NOMO-1 treated with dmso at 0.1 percent for 144 hours (cell line): Measurements from ENCODE around the gene STX1B.

Experiments
- DNase-seq: peaks from one replicate; lab custom pipeline; 2025; ENCODE audit not compliant: unreplicated experiment; lab: John Stamatoyannopoulos, UW

STX1B gene

DNA sequence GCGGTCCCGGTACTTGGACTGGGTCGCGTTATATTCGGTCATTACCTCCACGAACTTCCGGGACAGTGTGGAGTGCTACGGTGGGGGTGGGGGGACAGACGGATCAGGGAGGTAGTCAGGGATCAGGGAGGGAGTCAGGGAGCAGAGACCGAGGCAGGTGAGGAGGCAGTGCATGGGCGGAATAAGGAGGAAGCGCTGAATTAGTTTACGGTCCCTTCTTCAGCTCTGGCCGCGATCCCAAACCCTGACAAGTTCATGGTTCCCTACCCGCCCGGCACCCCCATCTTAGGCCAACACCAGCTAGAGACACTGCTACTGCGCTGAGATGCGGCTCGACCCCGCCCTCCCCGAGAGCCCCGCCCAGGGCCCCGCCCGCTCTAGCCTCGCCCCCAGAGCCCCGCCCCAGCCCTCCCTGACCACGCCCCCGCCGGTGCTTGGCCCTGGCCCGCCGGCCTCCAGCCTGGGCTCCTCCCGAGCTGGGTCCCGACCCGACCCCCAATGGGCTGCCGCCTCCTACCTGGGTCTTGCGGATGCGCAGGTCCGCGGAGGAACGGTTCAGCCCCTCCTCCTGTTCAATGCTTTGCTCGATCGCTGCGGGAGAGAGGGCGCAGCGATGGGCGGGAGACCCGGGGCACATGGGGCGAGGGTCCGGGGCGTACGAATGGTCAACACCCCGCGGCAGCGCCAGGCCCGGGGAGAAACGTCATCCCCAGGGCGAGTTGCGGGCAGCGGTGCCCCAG lies 13.3 kb downstream of the STX1B start:
- DNase-seq: peak; percentile 69

DNA sequence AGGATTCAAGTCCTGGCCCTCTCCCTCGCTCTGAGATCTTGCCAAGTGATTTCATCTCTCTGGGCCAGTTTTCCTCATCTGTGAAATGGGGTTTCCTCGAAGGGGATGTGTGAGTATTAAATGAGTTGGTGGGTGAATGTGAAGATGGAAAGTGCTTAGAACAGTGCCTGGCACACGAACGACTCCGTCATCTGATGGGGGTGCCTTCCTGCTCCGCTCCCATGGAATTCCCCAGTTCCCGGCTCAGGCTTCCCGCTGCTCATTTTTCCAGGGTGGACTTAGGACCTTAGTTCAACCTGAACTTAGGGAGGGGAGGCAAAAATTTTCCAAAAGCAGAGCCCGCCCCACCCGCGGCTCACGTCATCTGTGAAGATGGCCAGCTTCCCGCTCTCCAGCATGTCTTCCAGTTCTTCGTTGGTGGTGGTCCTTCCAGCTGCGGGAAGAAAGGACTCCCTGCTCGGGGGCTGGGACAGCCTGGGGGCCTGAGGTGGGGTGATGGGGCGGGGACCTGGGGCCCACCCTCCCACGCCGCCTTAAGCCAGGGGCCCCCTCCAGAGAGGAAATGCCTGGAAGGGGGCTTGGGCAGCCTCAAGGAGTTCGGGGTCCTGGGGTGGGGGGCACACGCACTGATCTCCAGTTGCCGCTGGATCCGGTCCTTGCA lies 14.0 kb downstream of the STX1B start:
- no peak for DNase-seq

DNA sequence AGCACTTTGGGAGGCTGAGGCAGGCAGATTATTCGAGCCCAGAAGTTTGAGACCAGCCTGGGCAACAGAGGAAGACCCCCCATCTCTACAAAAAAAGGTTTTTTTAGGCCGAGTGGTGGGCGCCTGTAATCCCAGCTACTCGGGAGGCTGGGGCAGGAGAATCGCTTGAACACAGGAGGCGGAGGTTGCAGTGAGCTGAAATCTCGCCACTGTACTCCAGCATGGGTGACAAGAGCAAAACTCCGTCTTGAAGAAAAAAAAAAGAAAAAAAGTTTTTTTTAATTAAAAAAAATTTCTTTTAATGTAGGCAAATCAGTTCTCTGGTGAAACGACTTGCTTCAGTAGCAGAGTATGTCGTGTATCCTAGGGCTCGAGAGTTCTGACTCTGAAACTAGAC lies 14.5 kb downstream of the STX1B start:
- no peak for DNase-seq

DNA sequence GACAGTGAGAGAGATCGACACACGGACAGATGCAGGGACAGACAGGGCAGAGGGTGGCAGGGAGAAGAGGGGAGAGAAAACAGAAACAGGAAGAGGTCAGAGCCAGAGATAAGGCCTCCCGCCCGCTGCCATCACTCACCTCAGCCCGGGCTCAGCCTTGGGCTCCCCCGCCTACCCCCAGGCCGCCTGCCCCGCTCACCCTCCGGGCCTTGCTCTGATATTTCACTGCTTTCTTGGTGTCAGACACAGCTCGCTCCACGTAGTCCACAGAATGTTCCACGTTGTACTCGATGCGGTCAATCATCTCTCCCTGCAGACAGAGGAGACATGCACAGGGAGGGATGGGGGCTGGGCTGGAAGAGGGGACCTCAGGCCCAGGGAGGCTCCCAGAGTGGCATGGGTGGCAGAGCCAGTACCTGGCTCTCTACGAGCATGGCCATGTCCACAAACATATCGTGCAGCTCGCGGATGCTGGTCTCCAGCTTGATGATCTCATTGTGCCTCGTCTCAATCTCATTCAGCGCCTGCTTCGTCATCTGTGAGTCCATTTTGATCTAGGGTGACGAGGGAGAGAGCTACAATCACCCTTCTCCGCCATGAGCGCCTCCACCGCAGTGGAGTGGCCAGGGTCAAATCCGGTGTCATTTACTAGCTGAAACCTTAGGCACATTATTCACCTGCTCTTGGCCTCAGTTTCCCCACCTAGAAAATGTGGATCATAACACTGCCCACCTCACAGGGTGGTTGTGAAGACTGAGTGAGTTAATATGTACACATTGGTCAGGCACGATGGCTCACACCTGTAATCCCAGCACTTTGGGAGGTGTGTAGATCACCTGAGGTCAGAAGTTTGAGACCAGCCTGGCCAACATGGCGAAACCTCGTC lies 17.3 kb downstream of the STX1B start:
- DNase-seq: peak; percentile 67

DNA sequence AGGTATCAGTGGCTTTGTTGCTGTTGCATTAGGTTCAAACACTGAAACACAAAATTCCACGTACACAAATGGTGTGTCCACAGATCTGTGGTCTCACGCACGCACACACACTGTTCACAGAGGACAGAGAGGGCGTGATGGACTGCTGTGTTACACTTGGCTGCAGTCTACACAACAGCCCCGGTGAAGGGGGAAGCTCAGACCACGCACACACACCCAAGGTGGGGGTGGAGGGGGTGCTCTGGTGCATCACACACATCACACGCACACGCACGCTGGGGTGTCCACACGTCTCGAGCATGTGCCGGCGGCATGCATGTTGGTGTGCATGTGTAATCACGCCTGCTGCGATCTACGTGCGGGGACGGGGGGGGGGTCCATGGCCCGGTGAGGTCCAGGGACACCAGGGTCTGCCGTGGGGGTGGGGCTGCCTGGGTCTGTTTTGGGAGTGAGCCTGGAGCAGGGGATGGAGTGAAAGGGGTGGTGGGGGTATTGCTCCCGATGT lies 18.1 kb downstream of the STX1B start:
- DNase-seq: no peak

DNA sequence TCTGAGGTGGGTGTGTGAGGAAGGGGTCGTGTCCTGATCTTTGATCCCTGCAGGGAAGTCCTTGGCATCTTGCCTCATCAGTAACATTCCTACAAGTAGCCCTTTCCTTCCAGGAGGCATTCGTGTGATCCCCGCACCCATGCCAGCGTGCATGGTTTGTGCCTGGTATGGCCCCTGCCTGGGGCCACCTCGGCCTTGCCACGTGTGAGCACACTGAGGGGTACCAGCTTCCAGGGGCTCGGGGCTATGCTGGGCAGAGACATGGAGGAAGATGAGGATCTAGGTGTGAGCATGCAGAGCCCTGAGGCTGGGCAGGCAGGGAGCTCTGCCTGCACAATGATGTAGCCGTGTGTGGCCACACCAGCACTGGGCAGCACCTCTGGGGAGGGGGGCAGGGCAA lies 19.4 kb downstream of the STX1B start:
- DNase-seq: no peak

DNA sequence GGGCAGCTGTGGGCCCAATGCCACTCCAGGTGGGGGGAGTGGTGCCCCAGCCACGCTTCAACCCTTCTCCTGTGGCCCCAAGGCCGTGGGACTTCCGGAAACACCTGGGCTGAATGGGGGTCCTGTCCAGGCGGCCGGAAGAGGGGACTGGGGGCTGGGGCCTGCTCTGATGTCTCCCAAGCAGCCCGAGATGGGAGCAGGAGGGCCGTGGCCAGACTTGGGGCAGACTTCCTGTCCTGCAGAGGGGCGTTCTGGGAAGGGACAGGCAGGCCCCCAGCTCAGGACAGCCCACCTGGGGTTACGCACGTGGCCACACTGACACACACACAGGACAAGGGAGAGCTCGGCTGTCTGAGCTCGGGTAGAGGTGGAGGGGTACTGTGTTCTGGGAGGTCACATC lies 20.3 kb downstream of the STX1B start:
- DNase-seq: no peak

DNA sequence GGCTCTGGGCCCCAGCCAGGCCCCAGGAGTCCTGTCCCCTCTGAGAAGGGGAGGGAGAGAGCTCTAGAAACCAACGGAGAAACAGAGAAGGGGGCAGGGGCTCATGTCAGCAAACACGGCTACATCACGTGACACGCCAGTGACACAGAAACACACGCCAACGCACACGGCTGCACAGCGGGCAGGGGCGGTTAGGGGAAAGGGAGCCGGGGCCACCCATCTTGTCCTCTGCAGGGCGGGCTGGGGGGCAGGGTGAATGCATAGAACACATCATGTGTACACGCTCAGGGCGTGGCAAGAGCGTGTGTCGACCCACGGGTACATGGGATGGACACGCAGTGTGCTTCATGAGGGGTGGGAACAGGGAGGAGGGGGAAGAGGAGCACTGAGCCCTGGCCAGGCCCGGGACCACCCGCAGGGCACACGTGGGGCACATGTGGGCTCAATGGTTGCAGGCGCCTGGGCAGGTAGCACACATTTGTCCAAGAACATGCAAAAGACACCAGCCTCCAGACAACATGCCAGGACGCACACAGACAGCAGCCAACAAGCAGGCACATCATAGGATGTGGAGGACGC lies 20.9 kb downstream of the STX1B start:
- no peak for DNase-seq

DNA sequence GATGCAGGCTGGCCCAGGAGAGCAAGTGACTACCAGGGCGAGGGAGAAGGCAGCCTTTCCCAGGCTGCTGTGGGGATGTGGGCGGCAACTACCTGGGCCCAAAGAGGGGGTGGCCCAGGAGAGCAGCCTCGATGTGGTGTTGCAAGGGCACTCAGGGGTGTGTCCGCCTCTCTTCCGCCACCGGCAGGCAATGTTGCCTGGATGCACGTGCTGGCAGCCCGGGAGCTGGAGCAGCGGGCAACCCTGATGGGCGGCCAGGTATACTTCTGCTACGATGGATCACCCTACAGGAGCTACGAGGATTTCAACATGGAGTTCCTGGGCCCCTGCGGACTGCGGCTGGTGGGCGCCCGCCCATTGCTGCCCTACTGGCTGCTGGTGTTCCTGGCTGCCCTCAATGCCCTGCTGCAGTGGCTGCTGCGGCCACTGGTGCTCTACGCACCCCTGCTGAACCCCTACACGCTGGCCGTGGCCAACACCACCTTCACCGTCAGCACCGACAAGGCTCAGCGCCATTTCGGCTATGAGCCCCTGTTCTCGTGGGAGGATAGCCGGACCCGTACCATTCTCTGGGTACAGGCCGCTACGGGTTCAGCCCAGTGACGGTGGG lies 22.8 kb downstream of the STX1B start:
- no peak for DNase-seq

DNA sequence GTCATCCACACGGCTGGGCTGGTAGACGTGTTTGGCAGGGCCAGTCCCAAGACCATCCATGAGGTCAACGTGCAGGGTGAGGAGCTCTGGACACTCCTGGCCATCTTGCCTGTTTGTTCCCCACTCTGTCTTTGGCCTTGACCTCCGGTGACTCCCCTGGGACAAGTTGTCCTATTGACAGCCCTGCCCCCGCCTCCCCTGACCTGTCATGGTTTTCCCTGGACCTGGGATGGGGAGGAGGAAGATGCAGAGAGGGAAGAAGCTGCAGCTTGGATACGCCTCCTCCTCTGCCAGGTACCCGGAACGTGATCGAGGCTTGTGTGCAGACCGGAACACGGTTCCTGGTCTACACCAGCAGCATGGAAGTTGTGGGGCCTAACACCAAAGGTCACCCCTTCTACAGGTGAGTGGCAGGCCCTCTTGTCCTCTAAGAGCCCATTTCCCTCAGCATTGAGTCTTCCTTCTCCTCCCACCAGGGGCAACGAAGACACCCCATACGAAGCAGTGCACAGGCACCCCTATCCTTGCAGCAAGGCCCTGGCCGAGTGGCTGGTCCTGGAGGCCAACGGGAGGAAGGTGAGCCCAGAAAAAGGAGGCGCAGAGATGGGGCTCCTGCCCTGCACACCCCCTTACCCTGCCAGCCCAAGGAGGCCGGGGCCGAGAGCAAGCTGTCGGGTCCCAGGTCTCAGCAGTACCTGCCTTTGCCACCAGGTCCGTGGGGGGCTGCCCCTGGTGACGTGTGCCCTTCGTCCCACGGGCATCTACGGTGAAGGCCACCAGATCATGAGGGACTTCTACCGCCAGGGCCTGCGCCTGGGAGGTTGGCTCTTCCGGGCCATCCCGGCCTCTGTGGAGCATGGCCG lies 24.1 kb downstream of the STX1B start:
- DNase-seq: no peak

DNA sequence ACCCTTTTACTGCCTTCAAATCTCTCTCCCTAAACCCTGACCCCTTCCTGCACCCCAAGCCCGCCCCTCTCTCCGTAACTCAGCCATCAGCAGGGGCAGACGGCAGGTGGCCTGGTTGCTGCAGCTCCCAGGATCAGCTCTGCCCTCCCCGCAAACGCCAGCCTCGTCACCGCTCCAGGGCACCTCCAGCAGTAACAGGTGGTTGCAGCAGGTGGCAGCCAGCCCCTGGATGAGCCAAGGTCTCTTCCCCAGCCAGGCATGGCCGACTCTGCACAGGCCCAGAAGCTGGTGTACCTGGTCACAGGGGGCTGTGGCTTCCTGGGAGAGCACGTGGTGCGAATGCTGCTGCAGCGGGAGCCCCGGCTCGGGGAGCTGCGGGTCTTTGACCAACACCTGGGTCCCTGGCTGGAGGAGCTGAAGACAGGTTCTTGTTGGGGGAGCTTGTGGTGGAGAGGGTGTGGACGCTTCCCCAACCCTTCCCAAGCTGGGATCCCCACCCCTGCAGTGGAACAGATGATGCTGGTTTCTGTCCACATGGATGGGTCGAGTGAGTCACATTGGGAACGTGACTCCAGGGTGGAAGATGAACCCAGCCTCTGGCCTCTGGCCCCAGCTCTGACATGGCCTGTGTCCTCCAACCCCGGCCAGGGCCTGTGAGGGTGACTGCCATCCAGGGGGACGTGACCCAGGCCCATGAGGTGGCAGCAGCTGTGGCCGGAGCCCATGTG lies 24.9 kb downstream of the STX1B start:
- no peak for DNase-seq

DNA sequence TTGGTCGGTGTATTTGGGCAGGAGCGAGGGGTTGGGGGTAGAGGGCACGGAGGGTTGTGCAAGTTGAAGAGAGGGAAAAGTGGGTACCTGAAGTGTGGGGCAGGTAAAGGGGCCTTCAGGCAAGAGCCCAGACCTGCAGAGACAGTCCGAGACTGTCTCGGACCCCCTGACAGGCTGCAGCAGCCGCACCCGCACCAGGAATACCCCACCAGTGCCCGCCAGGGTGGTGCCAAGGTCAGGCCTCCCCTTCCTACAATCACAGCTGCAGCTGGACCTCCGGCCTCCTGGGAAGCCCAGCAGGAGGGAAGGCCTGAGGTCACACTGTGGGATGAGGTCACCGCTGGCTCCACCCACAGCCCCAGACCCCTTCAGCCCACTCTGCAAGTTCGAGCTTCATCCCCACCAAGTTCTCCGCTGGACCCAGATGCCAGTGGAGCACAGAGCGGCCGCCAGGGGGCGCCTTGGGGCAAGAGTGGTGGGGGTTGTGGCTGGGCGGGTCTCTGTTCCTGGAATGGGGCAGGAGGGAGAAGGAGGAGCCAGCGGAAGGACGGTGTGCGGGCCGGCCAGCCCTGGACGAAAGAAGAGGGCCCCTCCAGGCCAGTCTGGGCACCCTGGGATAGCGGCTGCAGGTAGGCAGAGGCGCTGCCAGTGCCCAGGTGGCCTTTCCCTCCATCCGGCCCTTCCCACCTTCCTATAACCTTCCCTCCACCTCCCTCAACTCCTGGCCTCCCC lies 25.6 kb downstream of the STX1B start, which contains the start of gene HSD3B7:
TSS of gene HSD3B7 (plus strand) at position 539 of the 732 bp plus-strand sequence. CDS start 452 bp downstream, outside the sequence.
- DNase-seq: peak; percentile 49

DNA sequence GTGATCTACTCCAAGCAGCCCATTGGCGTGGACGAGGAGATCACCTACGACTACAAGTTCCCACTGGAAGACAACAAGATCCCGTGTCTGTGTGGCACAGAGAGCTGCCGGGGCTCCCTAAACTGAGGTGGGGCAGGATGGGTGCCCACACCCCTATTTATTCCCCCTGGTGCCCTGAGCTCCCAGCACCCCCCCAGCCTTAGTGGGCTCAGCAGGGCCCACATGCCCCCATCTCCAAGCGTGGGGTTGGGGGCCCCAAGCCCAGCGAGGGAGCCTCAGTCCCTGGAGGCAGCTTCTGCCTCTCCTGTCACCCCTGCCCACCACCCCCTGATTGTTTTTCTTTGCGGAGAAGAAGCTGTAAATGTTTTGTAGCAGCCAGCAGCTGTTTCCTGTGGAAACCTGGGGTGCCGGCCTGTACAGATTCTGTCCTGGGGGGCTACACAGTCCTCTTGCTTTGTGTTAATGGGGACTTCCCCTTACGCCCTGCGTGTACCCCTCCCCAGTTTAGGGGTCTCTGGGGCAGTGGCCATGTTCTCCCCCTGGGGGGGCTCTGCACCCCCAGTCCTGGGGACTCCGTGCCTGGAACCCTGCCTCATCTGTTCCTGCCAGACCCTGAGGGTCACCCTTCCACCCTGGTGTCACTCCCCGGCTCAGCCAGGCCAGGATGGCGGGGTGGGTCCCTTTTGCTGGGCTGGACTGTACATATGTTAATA lies 26.4 kb downstream of the STX1B start:
- no peak for DNase-seq

DNA sequence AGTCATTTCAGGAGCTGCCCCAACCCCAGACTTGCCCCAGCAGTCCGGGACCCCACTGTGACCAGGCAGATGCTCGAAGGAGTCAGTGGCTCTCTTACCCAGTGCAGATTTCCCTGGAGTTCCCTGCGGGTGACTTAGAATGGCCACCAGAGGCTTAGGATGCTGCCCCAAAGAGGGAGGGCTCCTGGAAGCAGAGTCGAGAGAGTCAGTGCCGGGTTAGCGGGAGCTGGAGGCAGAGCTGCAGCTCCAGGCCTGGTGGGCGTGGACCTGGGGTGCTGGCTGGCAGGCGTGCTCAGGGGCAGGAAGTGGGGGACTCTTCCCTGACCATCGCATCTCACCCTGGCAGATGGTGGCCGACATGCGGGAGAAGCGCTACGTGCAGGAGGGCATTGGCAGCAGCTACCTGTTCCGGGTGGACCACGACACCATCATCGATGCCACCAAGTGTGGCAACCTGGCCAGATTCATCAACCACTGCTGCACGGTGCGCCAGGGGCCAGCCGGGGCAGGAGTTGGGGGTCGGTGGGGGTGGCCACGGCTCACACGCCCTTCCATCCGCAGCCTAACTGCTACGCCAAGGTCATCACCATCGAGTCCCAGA lies 27.0 kb downstream of the STX1B start:
- no peak for DNase-seq

DNA sequence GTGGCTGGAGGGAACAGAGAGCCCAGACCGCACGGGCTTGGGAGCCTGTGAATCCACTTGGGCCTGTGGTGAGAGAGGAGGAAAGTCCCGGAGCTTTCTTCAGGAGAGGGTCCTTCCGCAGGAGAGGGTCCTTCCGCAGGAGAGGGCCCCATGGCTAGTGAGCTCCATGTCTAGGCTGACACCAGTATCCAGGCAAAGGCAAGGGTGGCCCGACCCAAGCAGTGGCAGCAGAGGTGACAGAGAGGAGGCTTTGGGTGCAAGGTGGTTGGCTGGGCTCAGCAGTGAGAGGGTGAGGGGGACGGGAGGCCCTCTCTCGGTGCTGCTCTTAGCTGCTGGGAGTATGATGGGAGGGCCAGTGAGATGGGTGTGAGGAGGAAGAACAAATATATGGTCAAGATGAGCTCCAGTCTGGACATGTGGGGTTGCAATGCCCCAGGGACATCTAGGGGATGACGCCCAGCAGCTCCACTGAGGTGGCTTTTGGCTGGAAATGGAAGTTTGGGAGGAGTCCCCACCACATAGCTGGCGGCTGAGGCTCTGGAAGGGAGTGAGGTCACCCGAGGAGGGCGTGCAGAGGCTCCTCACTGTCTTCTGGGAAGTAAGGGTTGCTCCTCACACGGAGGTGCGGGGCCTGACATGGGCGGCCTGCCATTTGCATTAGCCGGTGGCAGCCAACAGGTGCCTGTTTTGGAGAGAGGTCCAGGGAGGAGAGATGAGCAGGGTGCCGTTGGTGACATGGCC lies 27.7 kb downstream of the STX1B start:
- DNase-seq: no peak

DNA sequence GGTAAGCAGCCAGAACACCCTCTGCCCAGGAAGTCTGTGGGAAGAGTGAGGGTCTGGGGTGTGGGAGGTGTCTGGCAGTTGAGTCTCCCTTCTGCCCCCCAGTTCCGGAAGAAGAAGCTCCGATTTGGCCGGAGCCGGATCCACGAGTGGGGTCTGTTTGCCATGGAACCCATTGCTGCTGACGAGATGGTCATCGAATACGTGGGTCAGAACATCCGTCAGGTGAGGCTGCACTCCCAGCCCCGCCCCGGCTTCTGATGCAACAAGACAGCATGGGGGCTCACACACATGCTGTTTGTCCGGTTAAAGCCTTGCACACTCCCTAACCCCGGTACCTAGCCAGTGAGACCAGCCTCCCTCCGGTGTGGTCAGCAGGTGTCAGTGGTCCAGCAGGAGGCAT lies 29.5 kb downstream of the STX1B start:
- no peak for DNase-seq

DNA sequence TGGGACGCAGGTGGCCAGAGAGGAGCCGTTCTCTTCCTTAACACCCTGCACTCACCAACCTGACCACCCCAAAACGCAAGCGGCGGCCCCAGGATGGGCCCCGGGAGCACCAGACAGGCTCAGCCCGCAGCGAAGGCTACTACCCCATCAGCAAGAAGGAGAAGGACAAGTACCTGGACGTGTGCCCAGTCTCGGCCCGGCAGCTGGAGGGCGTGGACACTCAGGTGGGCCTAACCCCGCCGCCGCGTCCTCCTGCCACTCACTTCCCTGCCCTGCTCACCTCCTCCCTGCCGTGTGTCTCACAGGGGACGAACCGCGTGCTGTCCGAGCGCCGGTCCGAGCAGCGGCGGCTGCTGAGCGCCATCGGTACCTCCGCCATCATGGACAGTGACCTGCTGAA lies 30.0 kb downstream of the STX1B start:
- no peak for DNase-seq
